Right lobe of liver (tissue), 6 donors: ENCODE measurements around the gene TXLNB. TPM values are rescaled to one million over a fixed set of nuclear protein-coding genes. Genes with fewer than 3 reads are reported as not detected.
A peak's percentile ranks its signal among the peaks of the same experiment; 100 is the strongest.

Experiments
- ATAC-seq, 4 donors: fragments of 200-7000 bp; cut with Tn5 transposase; one replicate each; pipeline ENCODE4 v1.9.1; 2020; ENCODE audit warnings: mild to moderate bottlenecking in 4 of 4, moderate library complexity in 4 of 4
- DNase-seq, 3 donors: peaks; one replicate each; pipeline ENCODE4 v3.0.0-alpha.2; 2020
- H3K27ac ChIP-seq, 3 donors: fragments of 200-600 bp; one replicate each; pipeline ENCODE4 v1.8.0; 2022
- H3K27me3 ChIP-seq, 2 donors: fragments of 200-600 bp; one replicate each; pipeline ENCODE4 v1.8.0; 2022
- H3K36me3 ChIP-seq, 4 donors: fragments of 200-600 bp; sonication (generic) in 1 of 4; one replicate each; pipeline versions ENCODE4 v1.5.1 to v1.8.0; 2017 to 2022; ENCODE audit warnings: control low read depth in 1 of 4
- H3K4me1 ChIP-seq, 4 donors: fragments of 200-600 bp; sonication (generic) in 1 of 4; one replicate each; pipeline versions ENCODE4 v1.5.1 to v1.8.0; 2017 to 2022; ENCODE audit warnings: control low read depth in 1 of 4
- H3K4me3 ChIP-seq, 3 donors: fragments of 200-600 bp; one replicate each; pipeline ENCODE4 v1.8.0; 2022
- H3K9me3 ChIP-seq, 4 donors: fragments of 200-600 bp; sonication (generic) in 1 of 4; one replicate each; pipeline versions ENCODE4 v1.5.1 to v1.8.0; 2017 to 2022; ENCODE audit warnings: control low read depth in 1 of 4
- CTCF ChIP-seq, 4 donors: fragments of 200-600 bp in 3 of 4; fragments of 450-650 bp in 1 of 4; IDR thresholded peaks; one replicate each; pipeline versions ENCODE4 v1.5.1 to v1.8.0; 2016 to 2022; ENCODE audit warnings: antibody characterized with exemption in 4 of 4, mild to moderate bottlenecking in 2 of 4
- POLR2A ChIP-seq: fragments of 450-650 bp; IDR thresholded peaks from one replicate; pipeline ENCODE4 v1.6.1; 2017; ENCODE audit warnings: antibody characterized with exemption, mild to moderate bottlenecking
- WGBS: methylation state at CpG from one replicate; pipeline ENCODE4 v1.1.6; 2018; ENCODE audit warnings: low coverage, low lambda C conversion rate; ENCODE audit not compliant: insufficient coverage; ENCODE audit errors: missing lambda C conversion rate; 5-methylcytosine and 5-hydroxymethylcytosine counted together
- intact Hi-C, 2 donors: fragments of 100-400 bp; cut with DNase I; formaldehyde crosslinking; loops; one replicate each; pipeline versions ENCODE4 v1.11.2 to v1.14.1; 2022
- total RNA-seq, 6 experiments: library from RNA; depleted of rRNA in 2 of 6; stranded (reverse); fragments of >200 nt in 2 of 6; fragmentation: NEBNext Ultra II Directional in 3 of 6; extraction: Animal tissue kit (Norgen Biotek cat#: 25700) in 3 of 6; gene quantifications; one replicate each; pipeline versions ENCODE4 v1.1.0 to v1.2.4, GENCODE V29; 2016 to 2023
- donor health status: DM: no; HTN: yes; CAD: no.
- donor health status: DM: no; HTN: no; CAD: no.
- donor health status: DM: no; HTN: no; CAD: no.
- donor health status: DM: no; HTN: yes; CAD: no.
- donor health status: DM: no; HTN: yes; CAD: no.

Gene TXLNB
- total RNA-seq, 6 experiments from 2014 or later, result 0.04 to 0.50 (median 0.14) TPM

DNA sequence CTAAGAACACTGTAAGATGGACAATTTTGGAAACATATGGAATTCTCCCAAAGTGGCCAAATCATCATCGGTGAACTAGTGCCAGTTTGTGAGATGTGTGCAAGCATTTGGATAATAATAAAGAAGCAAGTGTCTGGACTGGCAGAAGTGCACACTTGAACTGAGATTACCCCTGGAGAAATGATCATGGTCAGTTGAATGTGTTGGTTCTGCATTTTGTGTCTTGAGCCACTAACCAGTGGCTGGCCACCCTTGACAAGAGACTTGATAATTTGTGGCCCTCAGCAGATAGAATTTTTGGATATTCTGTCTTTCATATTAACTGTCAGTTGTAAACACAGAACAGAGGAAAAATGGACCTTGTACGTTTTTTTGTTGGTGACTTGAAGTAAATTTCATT lies 45.2 kb upstream of the TXLNB start:
- Histone ChIP-seq H3K27me3 (no peaks in the 10 kb centered on the region), H3K4me3 (no peak overlapping the region), H3K4me1 (no peaks in the 10 kb centered on the region), H3K36me3 (no peaks in the 10 kb centered on the region), H3K27ac (peak overlapping the region in 1 of 3 donors; percentile 18), H3K9me3 (no peaks in the 10 kb centered on the region)
- DNase-seq, result no peak
- 62% methylated on average over 2 of the region's 2 CpGs for WGBS
- ATAC-seq, result peak; percentile 12 to 75 (median 41)
- intact Hi-C loops, result no loop called here
- TF ChIP-seq CTCF (IDR thresholded peaks at IDR 0.05), result no peak
- TF ChIP-seq POLR2A, result no peak

DNA sequence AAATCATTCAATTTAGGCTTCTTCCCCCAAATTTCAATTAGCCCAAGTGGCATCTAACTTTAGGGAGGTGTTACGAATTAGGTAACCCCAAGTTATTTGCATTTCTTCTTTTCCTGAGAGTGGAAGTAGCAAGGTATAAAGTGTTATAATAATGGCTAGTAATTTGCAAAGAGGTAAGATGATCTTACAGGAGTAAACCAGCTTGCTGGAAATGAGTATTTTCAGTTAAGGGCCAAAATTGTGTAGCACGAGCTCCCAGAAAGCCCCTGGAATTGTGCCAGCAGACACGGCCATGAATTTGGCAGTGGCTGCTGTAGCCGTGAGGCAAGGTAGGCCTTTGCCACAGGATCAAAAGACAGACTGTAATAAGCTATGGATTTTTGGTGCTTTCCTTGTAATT lies 44.7 kb upstream of the TXLNB start:
- Histone ChIP-seq H3K4me3 (no peak overlapping the region), H3K36me3 (no peaks in the 10 kb centered on the region), H3K27ac (no peak overlapping the region), H3K27me3 (no peaks in the 10 kb centered on the region), H3K4me1 (no peaks in the 10 kb centered on the region), H3K9me3 (no peaks in the 10 kb centered on the region)
- WGBS, result 28% methylated on average over 4 of the region's 4 CpGs
- intact Hi-C loops, result no loop called here
- ATAC-seq (peak; percentile 41 to 81 (median 70)), DNase-seq (peak in 2 of 3 donors; percentile 55 to 74)
- TF ChIP-seq POLR2A (no peak), CTCF (IDR thresholded peaks at IDR 0.05) (no peak)

GRCh38 chr6:139335447-139336210 lies 43.8 kb upstream of the TXLNB start:
- no peaks in the 10 kb centered on the region for H3K27me3 ChIP-seq
- DNase-seq (no peak), ATAC-seq (no peak)
- H3K4me1 ChIP-seq, result no peaks in the 10 kb centered on the region
- no peak overlapping the region for H3K4me3 ChIP-seq
- 76% methylated on average over 5 of the region's 5 CpGs for WGBS
- H3K9me3 ChIP-seq, result no peaks in the 10 kb centered on the region
- H3K27ac ChIP-seq, result no peak overlapping the region
- intact Hi-C loops, result no loop called here
- H3K36me3 ChIP-seq, result no peaks in the 10 kb centered on the region
- TF ChIP-seq POLR2A, result no peak
- TF ChIP-seq CTCF (IDR thresholded peaks at IDR 0.05), result no peak

DNA sequence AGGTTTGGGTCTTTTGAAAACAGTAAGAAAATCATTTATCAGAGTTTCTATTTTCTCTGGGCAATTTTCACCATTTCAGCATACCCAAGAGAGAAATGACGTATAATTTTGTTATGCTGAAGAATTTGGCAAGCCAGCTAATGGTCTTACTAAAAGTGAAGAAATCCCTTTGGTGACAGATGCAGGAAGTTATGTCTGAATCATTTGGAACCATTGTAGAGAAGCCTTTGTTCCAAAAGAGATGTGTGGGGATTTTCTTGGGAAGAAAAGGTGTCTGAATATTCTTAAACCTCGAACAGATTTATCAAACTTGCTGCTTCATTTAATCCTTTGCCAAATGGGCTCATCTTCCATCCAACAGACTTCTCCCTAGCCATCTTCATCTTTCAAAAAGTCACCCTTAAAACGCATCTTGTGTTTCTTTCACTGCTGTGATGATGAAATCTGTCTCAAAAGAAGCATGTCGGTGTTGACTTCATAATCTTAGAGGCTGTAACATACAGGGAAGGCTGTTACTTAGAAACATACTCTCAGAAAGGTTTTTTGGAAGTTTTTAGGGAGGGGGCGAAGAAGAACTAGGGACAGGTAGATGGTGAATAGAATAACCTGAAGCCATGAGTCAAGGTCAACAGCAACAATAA lies 43.1 kb upstream of the TXLNB start:
- Histone ChIP-seq H3K27me3 (no peaks in the 10 kb centered on the region), H3K4me3 (no peak overlapping the region), H3K4me1 (no peaks in the 10 kb centered on the region), H3K27ac (no peak overlapping the region), H3K9me3 (no peaks in the 10 kb centered on the region), H3K36me3 (no peaks in the 10 kb centered on the region)
- TF ChIP-seq CTCF (IDR thresholded peaks at IDR 0.05), result no peak
- TF ChIP-seq POLR2A, result no peak
- intact Hi-C loops, result no loop called here
- 64% methylated on average over 5 of the region's 5 CpGs for WGBS
- ATAC-seq, result peak in 1 of 4 donors; percentile 26
- DNase-seq, result no peak
